Progenitor cell of endocrine pancreas (in vitro differentiated cells): ENCODE results near the gene RFPL4AL1. TPM values are rescaled to one million over a fixed set of nuclear protein-coding genes. Genes with fewer than 3 reads are reported as not detected.
"Not testable (repeated sequence)": the region's sequence is repeated elsewhere in the genome, so short reads cannot be mapped to it uniquely, and the experiment has no call there.

Experiments used
- DNase-seq: peaks from one replicate; pipeline ENCODE4 v3.0.0; 2021; ENCODE audit warnings: low spot score; ENCODE audit not compliant: unreplicated experiment
- H3K27ac Mint-ChIP-seq: 2 replicates; pipeline ENCODE4 v1.8.0; 2021; ENCODE audit warnings: mild to moderate bottlenecking, moderate library complexity, mixed read lengths
- H3K27me3 Mint-ChIP-seq: 2 replicates; pipeline ENCODE4 v1.8.0; 2021; ENCODE audit warnings: mixed read lengths
- H3K36me3 Mint-ChIP-seq: 2 replicates; pipeline ENCODE4 v1.8.0; 2022; ENCODE audit warnings: mixed read lengths; ENCODE audit not compliant: insufficient read depth
- H3K4me1 Mint-ChIP-seq: 2 replicates; pipeline ENCODE4 v1.8.0; 2021; ENCODE audit warnings: low read depth, mixed read lengths
- H3K4me3 Mint-ChIP-seq: 2 replicates; pipeline ENCODE4 v1.8.0; 2021; ENCODE audit warnings: low read depth, mild to moderate bottlenecking, moderate library complexity, mixed read lengths
- H3K9me3 Mint-ChIP-seq: 2 replicates; pipeline ENCODE4 v1.8.0; 2021; ENCODE audit warnings: low read depth, mixed read lengths
- total RNA-seq: library from RNA; stranded (reverse); gene quantifications from 2 replicates; pipeline ENCODE4 v1.2.1, GENCODE V29; 2021
- TF ChIP-seq, protein P1 (sequence below): fragments of 200-600 bp; sonication (generic); IDR thresholded peaks from one replicate; pipeline ENCODE4 v1.5.0; 2021; ENCODE audit warnings: antibody characterized with exemption, mild to moderate bottlenecking; ENCODE audit not compliant: unreplicated experiment

RFPL4AL1 gene
- total RNA-seq, 1 donor from 2014 or later: not detected

GRCh38 chr19:55750715-55751114 is 18.2 kb upstream of the RFPL4AL1 start:
- H3K36me3 Mint-ChIP-seq: peaks cover 1% of the 10 kb centered on the region
- TF ChIP-seq, protein P1, sequence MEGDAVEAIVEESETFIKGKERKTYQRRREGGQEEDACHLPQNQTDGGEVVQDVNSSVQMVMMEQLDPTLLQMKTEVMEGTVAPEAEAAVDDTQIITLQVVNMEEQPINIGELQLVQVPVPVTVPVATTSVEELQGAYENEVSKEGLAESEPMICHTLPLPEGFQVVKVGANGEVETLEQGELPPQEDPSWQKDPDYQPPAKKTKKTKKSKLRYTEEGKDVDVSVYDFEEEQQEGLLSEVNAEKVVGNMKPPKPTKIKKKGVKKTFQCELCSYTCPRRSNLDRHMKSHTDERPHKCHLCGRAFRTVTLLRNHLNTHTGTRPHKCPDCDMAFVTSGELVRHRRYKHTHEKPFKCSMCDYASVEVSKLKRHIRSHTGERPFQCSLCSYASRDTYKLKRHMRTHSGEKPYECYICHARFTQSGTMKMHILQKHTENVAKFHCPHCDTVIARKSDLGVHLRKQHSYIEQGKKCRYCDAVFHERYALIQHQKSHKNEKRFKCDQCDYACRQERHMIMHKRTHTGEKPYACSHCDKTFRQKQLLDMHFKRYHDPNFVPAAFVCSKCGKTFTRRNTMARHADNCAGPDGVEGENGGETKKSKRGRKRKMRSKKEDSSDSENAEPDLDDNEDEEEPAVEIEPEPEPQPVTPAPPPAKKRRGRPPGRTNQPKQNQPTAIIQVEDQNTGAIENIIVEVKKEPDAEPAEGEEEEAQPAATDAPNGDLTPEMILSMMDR: no peak

GRCh38 chr19:55753401-55753800 is 15.5 kb upstream of the RFPL4AL1 start:
- H3K4me1 Mint-ChIP-seq: no peaks in the 10 kb centered on the region
- H3K9me3 Mint-ChIP-seq: peaks cover 44% of the 10 kb centered on the region
- no peak overlapping the region for H3K27ac Mint-ChIP-seq
- TF ChIP-seq, protein P1: no peak
- DNase-seq: no peak
- no peak overlapping the region for H3K4me3 Mint-ChIP-seq
- no peaks in the 10 kb centered on the region for H3K27me3 Mint-ChIP-seq
- H3K36me3 Mint-ChIP-seq: no peaks in the 10 kb centered on the region

More at GRCh38 chr19:55750715-55751114, 18.2 kb upstream of the RFPL4AL1 start:
- H3K4me1 Mint-ChIP-seq: no peaks in the 10 kb centered on the region
- H3K9me3 Mint-ChIP-seq: peaks cover 45% of the 10 kb centered on the region
- H3K4me3 Mint-ChIP-seq: no peak overlapping the region
- DNase-seq: no peak
- no peaks in the 10 kb centered on the region for H3K27me3 Mint-ChIP-seq
- no peak overlapping the region for H3K27ac Mint-ChIP-seq

DNA sequence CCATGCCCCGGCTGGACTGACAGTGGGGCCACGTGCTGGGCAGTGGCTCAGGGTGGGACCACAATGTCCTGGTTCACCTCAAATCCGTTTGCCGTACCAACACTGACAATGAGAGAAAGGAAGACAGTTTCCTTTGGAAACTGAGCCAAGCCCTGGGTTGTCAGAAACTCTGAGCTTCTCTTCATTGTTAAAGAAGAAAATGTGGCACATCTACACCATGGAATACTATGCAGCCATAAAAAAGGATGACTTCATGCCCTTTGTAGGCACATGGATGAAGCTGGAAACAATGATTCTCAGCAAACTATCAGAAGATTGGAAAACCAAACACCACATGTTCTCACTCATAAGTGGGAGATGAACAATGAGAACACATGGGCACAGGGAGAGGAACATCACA is 12.1 kb upstream of the RFPL4AL1 start:
- peaks cover 55% of the 10 kb centered on the region for H3K9me3 Mint-ChIP-seq
- H3K27ac Mint-ChIP-seq, H3K4me1 Mint-ChIP-seq: not testable (repeated sequence)

DNA sequence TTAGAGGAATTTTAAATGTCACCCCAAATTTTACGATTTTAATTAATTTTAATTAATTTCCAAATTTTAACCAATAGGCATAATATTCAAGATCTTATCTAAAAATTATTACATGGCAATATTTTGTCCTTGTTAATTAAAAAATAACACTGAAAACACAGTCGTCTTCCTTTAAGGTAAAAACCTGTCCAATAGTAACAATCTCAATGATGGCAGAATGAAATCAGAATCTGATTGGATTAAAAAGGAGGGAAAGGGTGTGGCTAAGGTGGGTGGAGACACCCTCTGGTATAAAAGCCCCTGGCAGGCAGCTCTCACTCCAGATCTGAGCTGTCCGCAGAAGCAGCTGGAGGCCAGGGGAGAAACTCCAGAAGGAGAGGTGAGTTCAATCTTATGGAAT is 10.1 kb upstream of the RFPL4AL1 start, which contains the start of gene RFPL4A:
Gene RFPL4A (plus strand): TSS at position 301 of the 400 bp plus-strand sequence. CDS start 2,704 bp downstream, outside the sequence.
- H3K9me3 Mint-ChIP-seq: peaks cover 50% of the 10 kb centered on the region
- H3K36me3 Mint-ChIP-seq, DNase-seq, H3K27ac Mint-ChIP-seq, H3K27me3 Mint-ChIP-seq, H3K4me1 Mint-ChIP-seq, H3K4me3 Mint-ChIP-seq: not testable (repeated sequence)

More for the DNA sequence above, 12.1 kb upstream of the RFPL4AL1 start:
- not testable (repeated sequence) for H3K27me3 Mint-ChIP-seq, DNase-seq, H3K4me3 Mint-ChIP-seq, H3K36me3 Mint-ChIP-seq

- Mint-ChIP-seq H3K9me3 (peaks cover 30% of the 10 kb centered on the region), H3K4me1 (no peaks in the 10 kb centered on the region), H3K4me3 (no peak overlapping the region), H3K36me3 (no peaks in the 10 kb centered on the region), H3K27me3 (no peaks in the 10 kb centered on the region), H3K27ac (no peak overlapping the region)
- no peak for DNase-seq
- TF ChIP-seq, protein P1: no peak
Observed at GRCh38 chr19:55766466-55766865, 2.5 kb upstream of the RFPL4AL1 start.

DNA sequence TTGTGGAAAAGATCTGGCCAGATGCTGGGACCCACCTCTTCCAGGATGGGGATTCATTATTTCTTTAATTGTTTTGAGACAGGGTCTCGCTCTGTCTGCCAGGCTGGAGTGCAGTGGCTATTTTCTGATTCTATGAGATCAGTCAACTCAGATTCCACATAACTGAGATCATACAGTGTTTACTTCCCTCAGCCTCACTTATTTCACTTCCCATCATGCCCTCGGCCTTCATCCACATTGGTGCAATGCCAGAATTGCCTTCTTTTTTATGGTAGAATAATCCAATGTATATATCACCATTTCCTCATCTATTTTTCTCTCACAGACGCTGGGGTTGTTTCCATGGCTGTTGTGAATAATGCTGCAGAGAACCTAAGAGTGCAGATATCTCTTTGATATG is 714 bp downstream of the RFPL4AL1 start:
- H3K27me3 Mint-ChIP-seq, H3K27ac Mint-ChIP-seq: not testable (repeated sequence)
- peaks cover 29% of the 10 kb centered on the region for H3K9me3 Mint-ChIP-seq

GRCh38 chr19:55777528-55777927 is 8.6 kb downstream of the RFPL4AL1 start:
- no peaks in the 10 kb centered on the region for H3K36me3 Mint-ChIP-seq
- DNase-seq: no peak
- no peaks in the 10 kb centered on the region for H3K27me3 Mint-ChIP-seq
- no peak overlapping the region for H3K4me3 Mint-ChIP-seq
- TF ChIP-seq, protein P1: no peak
- no peaks in the 10 kb centered on the region for H3K4me1 Mint-ChIP-seq
- H3K9me3 Mint-ChIP-seq: peaks cover 57% of the 10 kb centered on the region
- H3K27ac Mint-ChIP-seq: no peak overlapping the region

More for the DNA sequence above, 714 bp downstream of the RFPL4AL1 start:
- not testable (repeated sequence) for H3K4me1 Mint-ChIP-seq, H3K36me3 Mint-ChIP-seq, H3K4me3 Mint-ChIP-seq, DNase-seq
